Epithelial cell of esophagus (primary cell): ENCODE data around the gene CD3G.
A peak's percentile ranks its signal among the peaks of the same experiment; 100 is the strongest.

Experiments
- DNase-seq: peaks from one replicate; pipeline ENCODE4 v3.0.0; 2010; ENCODE audit warnings: low read depth
- H3K4me3 ChIP-seq: 2 replicates; pipeline ENCODE4 v1.5.1; 2011; ENCODE audit warnings: mild to moderate bottlenecking, low read length, control low read depth
- TF ChIP-seq, protein P1 (sequence below): IDR thresholded peaks from 2 replicates; pipeline ENCODE4 v1.5.1; 2011; ENCODE audit warnings: low read depth, mild to moderate bottlenecking, low read length, control low read depth, inconsistent platforms; ENCODE audit not compliant: insufficient read depth; ENCODE audit errors: missing control alignments

CD3G gene

DNA sequence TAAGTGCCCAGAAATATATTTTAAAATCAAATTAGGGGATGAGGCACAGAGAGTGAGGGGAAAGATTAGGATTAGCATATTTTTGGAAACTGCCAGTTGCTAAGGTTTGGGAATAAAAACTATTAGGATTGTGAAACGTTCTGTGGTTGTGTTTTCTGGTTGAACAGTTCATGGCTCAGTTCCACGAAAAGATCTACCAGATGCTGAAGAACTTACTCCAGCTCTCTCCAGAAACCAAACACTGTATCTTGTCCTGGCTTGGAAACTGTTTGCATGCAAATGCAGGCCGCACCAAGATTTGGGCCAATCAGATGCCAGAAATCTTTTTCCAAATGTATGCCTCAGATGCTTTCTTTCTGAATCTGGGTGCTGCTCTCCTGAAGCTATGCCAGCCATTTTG, 30.6 kb downstream of the CD3G start:
- no peak for DNase-seq
- TF ChIP-seq, protein P1, sequence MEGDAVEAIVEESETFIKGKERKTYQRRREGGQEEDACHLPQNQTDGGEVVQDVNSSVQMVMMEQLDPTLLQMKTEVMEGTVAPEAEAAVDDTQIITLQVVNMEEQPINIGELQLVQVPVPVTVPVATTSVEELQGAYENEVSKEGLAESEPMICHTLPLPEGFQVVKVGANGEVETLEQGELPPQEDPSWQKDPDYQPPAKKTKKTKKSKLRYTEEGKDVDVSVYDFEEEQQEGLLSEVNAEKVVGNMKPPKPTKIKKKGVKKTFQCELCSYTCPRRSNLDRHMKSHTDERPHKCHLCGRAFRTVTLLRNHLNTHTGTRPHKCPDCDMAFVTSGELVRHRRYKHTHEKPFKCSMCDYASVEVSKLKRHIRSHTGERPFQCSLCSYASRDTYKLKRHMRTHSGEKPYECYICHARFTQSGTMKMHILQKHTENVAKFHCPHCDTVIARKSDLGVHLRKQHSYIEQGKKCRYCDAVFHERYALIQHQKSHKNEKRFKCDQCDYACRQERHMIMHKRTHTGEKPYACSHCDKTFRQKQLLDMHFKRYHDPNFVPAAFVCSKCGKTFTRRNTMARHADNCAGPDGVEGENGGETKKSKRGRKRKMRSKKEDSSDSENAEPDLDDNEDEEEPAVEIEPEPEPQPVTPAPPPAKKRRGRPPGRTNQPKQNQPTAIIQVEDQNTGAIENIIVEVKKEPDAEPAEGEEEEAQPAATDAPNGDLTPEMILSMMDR, result no peak
- no peak overlapping the region for H3K4me3 ChIP-seq

GRCh38 chr11:118375978-118376377, 31.8 kb downstream of the CD3G start:
- no peak for DNase-seq
- TF ChIP-seq, protein P1, result no peak
- no peak overlapping the region for H3K4me3 ChIP-seq

DNA sequence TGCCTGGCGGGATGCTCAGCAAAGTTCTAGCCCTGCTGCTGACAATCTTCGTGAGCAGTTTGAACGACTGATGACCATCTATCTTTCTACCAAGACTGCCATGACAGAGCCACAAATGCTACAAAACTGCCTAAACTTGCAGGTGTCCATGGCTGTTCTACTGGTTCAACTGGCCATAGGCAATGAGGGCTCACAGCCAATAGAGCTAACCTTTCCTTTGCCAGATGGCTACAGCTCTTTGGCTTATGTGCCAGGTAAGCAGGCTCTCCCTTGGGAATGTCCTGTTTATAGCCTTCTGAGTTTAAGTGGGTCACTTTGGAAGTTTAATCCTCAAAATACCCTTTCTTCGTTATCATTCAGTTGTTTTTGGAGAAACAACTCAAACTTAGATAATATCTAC, 35.4 kb downstream of the CD3G start:
- DNase-seq, result no peak
- H3K4me3 ChIP-seq, result no peak overlapping the region
- TF ChIP-seq, protein P1, result no peak

DNA sequence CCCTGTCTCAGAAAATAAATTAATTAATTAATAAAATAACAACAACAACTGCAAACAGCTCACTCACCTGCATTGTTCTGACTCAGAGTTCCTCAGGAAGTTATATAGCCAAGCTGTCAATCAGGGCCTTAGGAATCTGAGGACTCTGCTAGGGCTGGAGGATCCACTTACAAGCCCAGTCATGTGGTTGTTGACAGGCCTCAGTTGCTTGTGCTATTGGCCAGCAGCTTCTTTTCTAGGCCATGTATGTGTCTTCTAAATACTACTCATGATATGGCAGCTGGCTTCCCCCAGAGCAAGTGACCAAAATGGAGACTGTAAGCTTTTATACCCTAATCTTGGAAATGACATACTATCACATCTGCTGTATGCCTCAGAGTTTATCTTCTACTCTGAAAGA, 36.4 kb downstream of the CD3G start:
- H3K4me3 ChIP-seq, result no peak overlapping the region
- peak; percentile 94 for DNase-seq
- TF ChIP-seq, protein P1, result no peak

DNA sequence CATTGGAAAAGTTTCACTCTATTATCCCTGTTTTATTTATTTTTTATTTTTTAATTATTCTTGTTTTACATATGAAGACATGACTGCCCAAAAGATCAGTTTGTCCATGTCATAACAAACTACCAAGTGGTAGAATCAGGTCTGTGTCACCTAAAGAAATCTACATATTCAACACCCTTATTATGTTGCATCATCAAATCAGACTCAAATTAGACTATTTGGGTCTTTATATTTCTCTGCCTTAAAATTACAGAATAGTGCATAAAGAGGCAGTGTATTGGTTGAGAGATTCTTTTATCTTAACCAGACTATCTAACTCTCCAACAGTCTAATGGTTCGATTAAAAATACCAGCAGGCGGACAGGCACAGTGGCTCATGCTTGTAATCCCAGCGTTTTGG, 38.8 kb downstream of the CD3G start:
- TF ChIP-seq, protein P1, result no peak
- no peak overlapping the region for H3K4me3 ChIP-seq
- DNase-seq, result no peak

DNA sequence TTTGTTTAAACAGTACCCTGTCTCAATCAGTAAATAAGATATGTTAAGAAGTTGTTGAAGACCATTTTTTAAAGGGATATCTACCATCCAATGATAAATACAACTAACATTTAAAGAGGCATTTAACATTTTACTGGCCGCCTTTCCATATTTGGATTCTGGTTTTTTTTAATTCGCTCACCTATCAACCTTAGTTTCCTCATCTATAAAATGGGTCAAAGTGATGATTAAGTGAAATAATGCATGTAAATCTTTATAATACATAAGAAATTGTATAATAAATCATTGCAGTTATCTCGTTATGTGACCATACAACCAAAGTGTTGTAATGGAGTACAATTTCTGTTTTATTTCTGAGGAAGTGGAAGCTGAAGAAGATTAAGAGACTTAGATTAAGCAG, 39.5 kb downstream of the CD3G start:
- H3K4me3 ChIP-seq, result no peak overlapping the region
- DNase-seq, result no peak
- TF ChIP-seq, protein P1, result no peak

GRCh38 chr11:118396097-118396501, 52.0 kb downstream of the CD3G start:
- no peak overlapping the region for H3K4me3 ChIP-seq
- TF ChIP-seq, protein P1, result no peak
- DNase-seq, result no peak
